HG03571 (cell line): Measurements from ENCODE around the gene OR13C5.

Experiments used
- ATAC-seq: cut with Tn5 transposase; IDR thresholded peaks from one replicate; pipeline ENCODE4 v1.9.1; 2021; ENCODE audit not compliant: unreplicated experiment

OR13C5 gene

GRCh38 chr9:104553261-104553660, 46.0 kb downstream of the OR13C5 start:
- no peak for ATAC-seq
